GM12878 (cell line): ENCODE data around the gene CWF19L1. TPM values are rescaled to one million over a fixed set of nuclear protein-coding genes. Genes with fewer than 3 reads are reported as not detected.

ENCODE experiments used
- ATAC-seq: fragments of 200-7000 bp; cut with Tn5 transposase; 3 replicates; pipeline ENCODE4 v1.9.1; 2020; ENCODE audit warnings: mild to moderate bottlenecking, moderate library complexity
- BruUV-seq: library from RNA; stranded (reverse); fragments of 400-500 nt; replicated peaks from 2 replicates; lab custom pipeline; 2021; lab: Mats Ljungman, UMichigan
- CTCF ChIA-PET: fragments of 300-600 bp; sonication (Branson Sonifier 250); formaldehyde crosslinking; extraction: SDS; loops from one replicate; lab custom pipeline; 2021; ENCODE audit warnings: inconsistent platforms; lab: Yijun Ruan, JAX
- POLR2A ChIA-PET: fragments of 350-600 bp; formaldehyde crosslinking; extraction: SDS; loops from one replicate; lab custom pipeline; 2021; ENCODE audit warnings: inconsistent platforms; lab: Charles Lee
- RAD21 ChIA-PET: fragments of 300-600 bp; sonication (Branson Sonifier 250); formaldehyde crosslinking; loops from one replicate; lab custom pipeline; 2023; ENCODE audit warnings: antibody characterized with exemption; ENCODE audit not compliant: unreplicated experiment; lab: Charles Lee
- SMC1A ChIA-PET: fragments of 300-600 bp; sonication (Branson Sonifier 250); formaldehyde crosslinking; loops from one replicate; lab custom pipeline; 2023; ENCODE audit not compliant: unreplicated experiment, uncharacterized antibody; lab: Charles Lee
- DNase-seq: peaks from one replicate; pipeline ENCODE4 v3.0.0-alpha.2; 2011; ENCODE audit warnings: low read depth, low spot score
- FAIRE-seq: peaks from 3 replicates; lab custom pipeline; 2011; peaks lifted over from hg19 to GRCh38; lab: Jason Lieb, UNC
- H2AFZ ChIP-seq: 2 replicates; pipeline ENCODE4 v1.6.0; 2011; ENCODE audit warnings: low read depth, low read length, control low read depth; ENCODE audit not compliant: control insufficient read depth
- H3K27ac ChIP-seq: 2 replicates; pipeline ENCODE4 v1.5.1; 2011; ENCODE audit warnings: control low read depth; ENCODE audit not compliant: control insufficient read depth, insufficient read depth
- H3K27me3 ChIP-seq, 2 experiments: replicated peaks in 1 of 2; 2 replicates each; pipeline versions ENCODE4 v1.6.0 to v1.6.1; 2011; ENCODE audit warnings: low read length in 1 of 2; ENCODE audit not compliant: control insufficient read depth in 2 of 2, insufficient read depth in 2 of 2
- H3K36me3 ChIP-seq, 2 experiments: 2 replicates each; pipeline ENCODE4 v1.5.1; 2011; ENCODE audit warnings: low read length in 1 of 2; ENCODE audit not compliant: control insufficient read depth in 2 of 2, insufficient read depth in 2 of 2
- H3K4me1 ChIP-seq: 2 replicates; pipeline ENCODE4 v1.6.1; 2011; ENCODE audit warnings: mild to moderate bottlenecking, low read length, moderate library complexity, mixed read lengths; ENCODE audit not compliant: control insufficient read depth, insufficient read depth
- H3K4me2 ChIP-seq: 2 replicates; pipeline ENCODE4 v1.6.0; 2011; ENCODE audit warnings: control low read depth; ENCODE audit not compliant: control insufficient read depth, insufficient read depth
- H3K4me3 ChIP-seq: fragments of 200-600 bp; sonication (generic); 2 replicates; pipeline ENCODE4 v1.5.1; 2016
- H3K79me2 ChIP-seq: 2 replicates; pipeline ENCODE4 v1.6.0; 2011; ENCODE audit warnings: low read length; ENCODE audit not compliant: control insufficient read depth, insufficient read depth
- H3K9ac ChIP-seq: 2 replicates; pipeline ENCODE4 v1.8.0; 2011; ENCODE audit warnings: low read length, control low read depth, mixed read lengths; ENCODE audit not compliant: control insufficient read depth, insufficient read depth
- H3K9me3 ChIP-seq: replicated peaks from 3 replicates; pipeline ENCODE4 v1.5.1; 2011; ENCODE audit warnings: mild to moderate bottlenecking, low read length; ENCODE audit not compliant: control insufficient read depth, insufficient read depth
- H4K20me1 ChIP-seq: 2 replicates; pipeline ENCODE4 v1.6.0; 2011; ENCODE audit not compliant: control insufficient read depth, insufficient read depth
- CHD2 ChIP-seq: IDR thresholded peaks from 2 replicates; pipeline ENCODE4 v1.6.1; 2011; ENCODE audit warnings: low read depth, low read length, improper control_type of control experiment, borderline replicate concordance
- FOXM1 ChIP-seq: IDR thresholded peaks from 2 replicates; pipeline ENCODE4 v1.6.1; 2012; ENCODE audit warnings: low read depth, mild to moderate bottlenecking, inconsistent platforms, low read length, moderate library complexity
- HDAC2 ChIP-seq: fragments of 200-600 bp; sonication (generic); IDR thresholded peaks from 2 replicates; pipeline ENCODE4 v1.6.1; 2017
- KAT2A ChIP-seq: conservative IDR thresholded peaks from 2 replicates; pipeline ENCODE4 v1.6.1; 2011; ENCODE audit warnings: low read depth, low read length; ENCODE audit not compliant: control insufficient read depth
- MYB ChIP-seq: fragments of 150-350 bp; IDR thresholded peaks from 2 replicates; pipeline ENCODE4 v1.6.1; 2014; ENCODE audit warnings: mild to moderate bottlenecking, low read depth, low read length, borderline replicate concordance
- PAX8 ChIP-seq: fragments of 450-650 bp; IDR thresholded peaks from 2 replicates; pipeline ENCODE4 v1.6.1; 2017; ENCODE audit warnings: mild to moderate bottlenecking, moderate library complexity
- POLR2AphosphoS2 ChIP-seq: IDR thresholded peaks from 2 replicates; pipeline ENCODE4 v1.6.1; 2011; ENCODE audit warnings: low read depth, mild to moderate bottlenecking, low read length, improper control_type of control experiment, moderate library complexity
- POLR2AphosphoS5 ChIP-seq: IDR thresholded peaks from 2 replicates; pipeline ENCODE4 v1.6.1; 2011; ENCODE audit warnings: mild to moderate bottlenecking, low read length, inconsistent platforms
- RFX5 ChIP-seq: IDR thresholded peaks from 2 replicates; pipeline ENCODE4 v1.6.1; 2011; ENCODE audit warnings: low read depth, low read length, improper control_type of control experiment
- ZNF24 ChIP-seq: fragments of 450-650 bp; IDR thresholded peaks from 2 replicates; pipeline ENCODE4 v1.6.1; 2017; ENCODE audit warnings: antibody characterized with exemption, mild to moderate bottlenecking
- ZNF384 ChIP-seq: IDR thresholded peaks from 2 replicates; pipeline ENCODE4 v1.6.1; 2012; ENCODE audit warnings: low read depth, mild to moderate bottlenecking, low read length, improper control_type of control experiment, borderline replicate concordance
- ZSCAN29 ChIP-seq: fragments of 450-650 bp; IDR thresholded peaks from 2 replicates; pipeline ENCODE4 v1.6.1; 2017; ENCODE audit warnings: mild to moderate bottlenecking, moderate library complexity
- WGBS: methylation state at CpG from one replicate; pipeline ENCODE4 v1.1.6; 2016; ENCODE audit warnings: low lambda C conversion rate; ENCODE audit not compliant: insufficient replicate concordance, insufficient coverage; ENCODE audit errors: missing lambda C conversion rate; 5-methylcytosine and 5-hydroxymethylcytosine counted together
- in situ Hi-C: fragments of 300-500 bp; cut with MboI; formaldehyde crosslinking; loops from 9 replicates; pipeline ENCODE4 v1.14.3; 2018; ENCODE audit warnings: mixed read lengths
- intact Hi-C: fragments of 100-400 bp; cut with micrococcal nuclease; formaldehyde crosslinking; loops from one replicate; pipeline ENCODE4 v1.14.2; 2022; ENCODE audit not compliant: unreplicated experiment
- polyA plus RNA-seq, 11 experiments: library from polyadenylated mRNA; depleted of rRNA in 4 of 11; unstranded in 6 of 11; stranded (reverse) in 5 of 11; fragments of >200 nt; fragmentation: Nextera tagmentation in 4 of 11; fragmentation: Illumina TruSeq in 1 of 11; extraction: Ambion mirVana in 4 of 11; extraction: Trizol in 1 of 11; gene quantifications; 1 replicate in 1 of 11; 2 replicates in 10 of 11; pipeline versions ENCODE4 v1.2.1 to v1.2.3, GENCODE V29; 2011 to 2016; ENCODE audit warnings: inconsistent platforms in 2 of 11, missing spikeins in 2 of 11, low read depth in 1 of 11
- total RNA-seq, 4 experiments: library from RNA; depleted of rRNA in 3 of 4; stranded (reverse); fragments of >200 nt in 3 of 4; fragmentation: Illumina TruSeq in 1 of 4; extraction: Trizol in 1 of 4; gene quantifications; 2 replicates each; pipeline versions ENCODE4 v1.2.1 to v1.2.3, GENCODE V29; 2013 to 2021
- TF ChIP-seq, protein P1 (sequence below): fragments of 450-650 bp; IDR thresholded peaks from 2 replicates; pipeline ENCODE4 v1.6.1; 2017; ENCODE audit warnings: mild to moderate bottlenecking
- TF ChIP-seq, protein P2 (sequence below), 3 experiments: IDR thresholded peaks in 2 of 3; conservative IDR thresholded peaks in 1 of 3; 2 replicates each; pipeline ENCODE4 v1.5.1; 2011; ENCODE audit warnings: low read depth in 3 of 3, low read length in 3 of 3, mild to moderate bottlenecking in 3 of 3, control low read depth in 2 of 3, moderate library complexity in 2 of 3, inconsistent platforms in 1 of 3, mixed read lengths in 1 of 3; ENCODE audit not compliant: control insufficient read depth in 2 of 3, insufficient read depth in 1 of 3; ENCODE audit errors: extremely low read depth in 1 of 3
- TF ChIP-seq, protein P3 (sequence below): IDR thresholded peaks from 2 replicates; pipeline ENCODE4 v1.6.1; 2011; ENCODE audit warnings: mild to moderate bottlenecking, low read depth, low read length, moderate library complexity; ENCODE audit not compliant: insufficient replicate concordance

The CWF19L1 gene
- total and polyA plus RNA-seq, 10 of the 15 experiments (the other 5 are each of a cell fraction or from before 2014, with no cell fraction given), result 30.2 to 51.7 (median 38.1) TPM

DNA sequence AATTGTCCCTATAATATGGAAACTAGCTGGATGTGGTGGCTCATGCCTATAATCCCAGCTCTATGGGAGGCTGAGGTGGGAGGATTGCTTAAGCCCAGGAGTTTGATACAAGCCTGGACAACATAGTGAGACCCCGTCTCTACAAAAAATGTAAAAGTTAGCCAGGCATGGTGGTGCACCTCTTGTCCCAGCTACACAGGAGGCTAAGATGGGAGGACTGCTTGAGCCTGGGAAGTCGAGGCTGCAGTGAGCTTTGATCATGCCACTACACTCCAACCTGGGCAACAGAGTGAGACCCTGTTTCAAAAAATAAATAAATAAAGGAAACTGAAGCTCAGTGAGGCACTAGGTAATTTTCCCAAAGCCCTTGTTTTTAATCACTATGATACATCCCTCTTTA lies 65.9 kb downstream of the CWF19L1 start:
- Histone ChIP-seq H3K4me2 (no peak overlapping the region), H3K79me2 (no peaks in the 10 kb centered on the region), H3K9me3 (no peaks in the 10 kb centered on the region), H3K4me3 (no peak overlapping the region), H2AFZ (no peak overlapping the region), H3K9ac (no peak overlapping the region)
- FAIRE-seq (no peak), DNase-seq (no peak)
- BruUV-seq, result no TSS peak
- CTCF ChIA-PET, result interaction anchor here (1.0 kb wide), 1 partner anchor 356 kb away, joined by 4 read pairs; no protein-coding TSS in a partner anchor
- intact Hi-C loops (no loop called here), in situ Hi-C loops (no loop called here)
- POLR2A ChIA-PET, result no interaction called here
- TF ChIP-seq ZNF24 (no peak), PAX8 (no peak), FOXM1 (no peak), ZSCAN29 (no peak), POLR2AphosphoS2 (no peak), ZNF384 (no peak), CHD2 (no peak), KAT2A (no peak), MYB (no peak), HDAC2 (no peak), POLR2AphosphoS5 (no peak), RFX5 (no peak)
- TF ChIP-seq, protein P1, sequence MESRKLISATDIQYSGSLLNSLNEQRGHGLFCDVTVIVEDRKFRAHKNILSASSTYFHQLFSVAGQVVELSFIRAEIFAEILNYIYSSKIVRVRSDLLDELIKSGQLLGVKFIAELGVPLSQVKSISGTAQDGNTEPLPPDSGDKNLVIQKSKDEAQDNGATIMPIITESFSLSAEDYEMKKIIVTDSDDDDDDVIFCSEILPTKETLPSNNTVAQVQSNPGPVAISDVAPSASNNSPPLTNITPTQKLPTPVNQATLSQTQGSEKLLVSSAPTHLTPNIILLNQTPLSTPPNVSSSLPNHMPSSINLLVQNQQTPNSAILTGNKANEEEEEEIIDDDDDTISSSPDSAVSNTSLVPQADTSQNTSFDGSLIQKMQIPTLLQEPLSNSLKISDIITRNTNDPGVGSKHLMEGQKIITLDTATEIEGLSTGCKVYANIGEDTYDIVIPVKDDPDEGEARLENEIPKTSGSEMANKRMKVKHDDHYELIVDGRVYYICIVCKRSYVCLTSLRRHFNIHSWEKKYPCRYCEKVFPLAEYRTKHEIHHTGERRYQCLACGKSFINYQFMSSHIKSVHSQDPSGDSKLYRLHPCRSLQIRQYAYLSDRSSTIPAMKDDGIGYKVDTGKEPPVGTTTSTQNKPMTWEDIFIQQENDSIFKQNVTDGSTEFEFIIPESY, result no peak
- TF ChIP-seq, protein P2, sequence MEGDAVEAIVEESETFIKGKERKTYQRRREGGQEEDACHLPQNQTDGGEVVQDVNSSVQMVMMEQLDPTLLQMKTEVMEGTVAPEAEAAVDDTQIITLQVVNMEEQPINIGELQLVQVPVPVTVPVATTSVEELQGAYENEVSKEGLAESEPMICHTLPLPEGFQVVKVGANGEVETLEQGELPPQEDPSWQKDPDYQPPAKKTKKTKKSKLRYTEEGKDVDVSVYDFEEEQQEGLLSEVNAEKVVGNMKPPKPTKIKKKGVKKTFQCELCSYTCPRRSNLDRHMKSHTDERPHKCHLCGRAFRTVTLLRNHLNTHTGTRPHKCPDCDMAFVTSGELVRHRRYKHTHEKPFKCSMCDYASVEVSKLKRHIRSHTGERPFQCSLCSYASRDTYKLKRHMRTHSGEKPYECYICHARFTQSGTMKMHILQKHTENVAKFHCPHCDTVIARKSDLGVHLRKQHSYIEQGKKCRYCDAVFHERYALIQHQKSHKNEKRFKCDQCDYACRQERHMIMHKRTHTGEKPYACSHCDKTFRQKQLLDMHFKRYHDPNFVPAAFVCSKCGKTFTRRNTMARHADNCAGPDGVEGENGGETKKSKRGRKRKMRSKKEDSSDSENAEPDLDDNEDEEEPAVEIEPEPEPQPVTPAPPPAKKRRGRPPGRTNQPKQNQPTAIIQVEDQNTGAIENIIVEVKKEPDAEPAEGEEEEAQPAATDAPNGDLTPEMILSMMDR (IDR thresholded peaks at IDR 0.05 in 2 of 3, conservative IDR thresholded peaks at IDR 0.05 in 1 of 3; ENCODE audit: control insufficient read depth in 2 of 3, extremely low read depth in 1 of 3, insufficient read depth in 1 of 3, low read depth in 3 of 3, low read length in 3 of 3), result no peak
- TF ChIP-seq, protein P3, sequence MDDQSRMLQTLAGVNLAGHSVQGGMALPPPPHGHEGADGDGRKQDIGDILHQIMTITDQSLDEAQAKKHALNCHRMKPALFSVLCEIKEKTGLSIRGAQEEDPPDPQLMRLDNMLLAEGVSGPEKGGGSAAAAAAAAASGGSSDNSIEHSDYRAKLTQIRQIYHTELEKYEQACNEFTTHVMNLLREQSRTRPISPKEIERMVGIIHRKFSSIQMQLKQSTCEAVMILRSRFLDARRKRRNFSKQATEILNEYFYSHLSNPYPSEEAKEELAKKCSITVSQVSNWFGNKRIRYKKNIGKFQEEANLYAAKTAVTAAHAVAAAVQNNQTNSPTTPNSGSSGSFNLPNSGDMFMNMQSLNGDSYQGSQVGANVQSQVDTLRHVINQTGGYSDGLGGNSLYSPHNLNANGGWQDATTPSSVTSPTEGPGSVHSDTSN, result no peak
- TF ChIP-seq, all 136 proteins: peak for 0
- RAD21 ChIA-PET, result no interaction called here
- Histone ChIP-seq H3K27ac (no peak overlapping the region), H3K36me3 (peaks cover 3 to 14% of the 10 kb centered on the region in 2 experiments; a peak in 2 of 4 replicates), H4K20me1 (no peaks in the 10 kb centered on the region), H3K4me1 (no peaks in the 10 kb centered on the region), H3K27me3 (no peaks in the 10 kb centered on the region)
- WGBS, result 81% methylated on average over 2 of the region's 2 CpGs
- ATAC-seq, result no peak
- SMC1A ChIA-PET, result interaction anchor here (0.8 kb wide), 1 partner anchor 21 kb away, joined by 3 read pairs; no protein-coding TSS in a partner anchor
